OCI-LY7 (cell line): ENCODE measurements around the gene THAP3. TPM values are rescaled to one million over a fixed set of nuclear protein-coding genes. Genes with fewer than 3 reads are reported as not detected.

Experiments used
- BruUV-seq: library from RNA; stranded (reverse); fragments of 400-500 nt; replicated peaks from 2 replicates; lab custom pipeline; 2021; lab: Mats Ljungman, UMichigan
- CTCF ChIA-PET: fragments of 300-600 bp; sonication (Branson Sonifier 250); formaldehyde crosslinking; loops from one replicate; lab custom pipeline; 2022; ENCODE audit warnings: antibody characterized with exemption; ENCODE audit not compliant: unreplicated experiment; lab: Charles Lee
- POLR2A ChIA-PET: fragments of 300-600 bp; sonication (Branson Sonifier 250); formaldehyde crosslinking; loops from one replicate; lab custom pipeline; 2022; ENCODE audit warnings: antibody characterized with exemption; lab: Charles Lee
- DNase-seq: peaks from one replicate; pipeline ENCODE4 v3.0.0-alpha.2; 2015; ENCODE audit warnings: low spot score
- H2AFZ ChIP-seq: fragments of 200-600 bp; sonication (generic), shearing (Covaris generic); 2 replicates; pipeline ENCODE4 v1.6.1; 2014; ENCODE audit warnings: mild to moderate bottlenecking, antibody characterized with exemption, low read length, moderate library complexity
- H3K27ac ChIP-seq: fragments of 200-600 bp; sonication (generic); 2 replicates; pipeline ENCODE4 v1.5.1; 2014; ENCODE audit warnings: mixed run types, low read depth, mild to moderate bottlenecking, moderate library complexity, low read length, inconsistent platforms; ENCODE audit not compliant: poor library complexity, severe bottlenecking
- H3K36me3 ChIP-seq: fragments of 200-600 bp; sonication (generic); 2 replicates; pipeline ENCODE4 v1.6.1; 2014; ENCODE audit warnings: mild to moderate bottlenecking, antibody characterized with exemption, low read length, moderate library complexity, mixed read lengths; ENCODE audit not compliant: insufficient read depth
- H3K4me1 ChIP-seq: fragments of 200-600 bp; sonication (generic); 2 replicates; pipeline ENCODE4 v1.5.1; 2014; ENCODE audit warnings: mild to moderate bottlenecking, low read length; ENCODE audit not compliant: insufficient read depth, poor library complexity, severe bottlenecking
- H3K4me2 ChIP-seq: fragments of 200-600 bp; sonication (generic); 2 replicates; pipeline ENCODE4 v1.6.1; 2014; ENCODE audit warnings: mild to moderate bottlenecking, low read length
- H3K4me3 ChIP-seq: fragments of 200-600 bp; sonication (generic); 2 replicates; pipeline ENCODE4 v1.5.1; 2014; ENCODE audit warnings: mild to moderate bottlenecking, low read depth, low read length; ENCODE audit not compliant: poor library complexity, severe bottlenecking
- H3K79me2 ChIP-seq: fragments of 200-600 bp; sonication (generic); 2 replicates; pipeline ENCODE4 v1.6.1; 2016; ENCODE audit warnings: low read depth, mild to moderate bottlenecking, low read length, moderate library complexity, mixed read lengths; ENCODE audit not compliant: insufficient read depth
- H3K9me2 ChIP-seq: fragments of 200-600 bp; sonication (generic); 2 replicates; pipeline ENCODE4 v1.6.1; 2016; ENCODE audit warnings: mild to moderate bottlenecking, low read length, mixed read lengths; ENCODE audit not compliant: insufficient read depth
- H3K9me3 ChIP-seq: fragments of 200-600 bp; sonication (generic); 2 replicates; pipeline ENCODE4 v1.6.1; 2014; ENCODE audit warnings: mild to moderate bottlenecking, mixed run types, low read length, mixed read lengths
- H4K20me1 ChIP-seq: fragments of 200-600 bp; sonication (generic); 2 replicates; pipeline ENCODE4 v1.6.1; 2014; ENCODE audit warnings: mild to moderate bottlenecking, antibody characterized with exemption, low read length, moderate library complexity, mixed read lengths; ENCODE audit not compliant: insufficient read depth
- EZH2phosphoT487 ChIP-seq: fragments of 200-600 bp; sonication (generic); IDR thresholded peaks from 2 replicates; pipeline ENCODE4 v1.6.1; 2018; ENCODE audit warnings: low read depth, borderline replicate concordance, mild to moderate bottlenecking, mixed run types, antibody characterized with exemption, low read length, moderate library complexity, mixed read lengths
- intact Hi-C: fragments of 100-400 bp; cut with micrococcal nuclease; formaldehyde crosslinking; loops from one replicate; pipeline ENCODE4 v1.10.0; 2022; ENCODE audit not compliant: unreplicated experiment
- total RNA-seq, 2 experiments: library from RNA; depleted of rRNA in 1 of 2; stranded (reverse); fragments of >200 nt in 1 of 2; shearing (Covaris generic) in 1 of 2; gene quantifications; 2 replicates each; pipeline ENCODE4 v1.2.3, GENCODE V29; 2014 to 2022
- TF ChIP-seq, protein P1 (sequence below): fragments of 200-600 bp; sonication (generic); conservative IDR thresholded peaks from 2 replicates; pipeline ENCODE4 v1.5.1; 2014; ENCODE audit warnings: mild to moderate bottlenecking, antibody characterized with exemption, low read length, moderate library complexity, mixed read lengths

The THAP3 gene
- total RNA-seq, 2 experiments from 2014 or later: 17.2 to 22.4 TPM

DNA sequence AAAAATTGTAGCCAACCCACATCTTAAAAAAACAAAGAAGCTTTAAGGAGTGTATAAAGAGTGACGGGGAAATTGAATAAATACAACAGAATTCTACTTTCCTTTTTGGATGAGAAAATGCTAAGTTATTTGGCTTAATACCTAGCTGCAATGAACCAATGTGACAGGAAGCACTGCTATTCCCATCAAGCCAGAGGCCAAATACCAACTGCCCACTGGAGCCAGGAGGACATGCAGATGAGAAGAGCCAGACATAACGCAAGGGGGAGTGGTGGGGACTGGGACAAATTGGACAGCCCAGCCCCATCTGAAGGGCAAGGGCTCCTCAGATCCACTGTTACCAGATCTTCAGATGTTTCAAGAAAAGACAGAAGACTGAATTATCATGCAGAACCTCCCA lies 51.3 kb downstream of the THAP3 start:
- Histone ChIP-seq H3K27ac (no peak overlapping the region), H3K4me2 (no peak overlapping the region), H2AFZ (no peak overlapping the region), H3K79me2 (no peaks in the 10 kb centered on the region), H3K4me3 (no peak overlapping the region), H4K20me1 (no peaks in the 10 kb centered on the region), H3K9me2 (no peaks in the 10 kb centered on the region), H3K9me3 (no peaks in the 10 kb centered on the region), H3K4me1 (no peaks in the 10 kb centered on the region), H3K36me3 (peaks cover 89% of the 10 kb centered on the region)
- ChIA-PET CTCF (no interaction called here), POLR2A (no interaction called here)
- no TSS peak for BruUV-seq
- TF ChIP-seq, protein P1, sequence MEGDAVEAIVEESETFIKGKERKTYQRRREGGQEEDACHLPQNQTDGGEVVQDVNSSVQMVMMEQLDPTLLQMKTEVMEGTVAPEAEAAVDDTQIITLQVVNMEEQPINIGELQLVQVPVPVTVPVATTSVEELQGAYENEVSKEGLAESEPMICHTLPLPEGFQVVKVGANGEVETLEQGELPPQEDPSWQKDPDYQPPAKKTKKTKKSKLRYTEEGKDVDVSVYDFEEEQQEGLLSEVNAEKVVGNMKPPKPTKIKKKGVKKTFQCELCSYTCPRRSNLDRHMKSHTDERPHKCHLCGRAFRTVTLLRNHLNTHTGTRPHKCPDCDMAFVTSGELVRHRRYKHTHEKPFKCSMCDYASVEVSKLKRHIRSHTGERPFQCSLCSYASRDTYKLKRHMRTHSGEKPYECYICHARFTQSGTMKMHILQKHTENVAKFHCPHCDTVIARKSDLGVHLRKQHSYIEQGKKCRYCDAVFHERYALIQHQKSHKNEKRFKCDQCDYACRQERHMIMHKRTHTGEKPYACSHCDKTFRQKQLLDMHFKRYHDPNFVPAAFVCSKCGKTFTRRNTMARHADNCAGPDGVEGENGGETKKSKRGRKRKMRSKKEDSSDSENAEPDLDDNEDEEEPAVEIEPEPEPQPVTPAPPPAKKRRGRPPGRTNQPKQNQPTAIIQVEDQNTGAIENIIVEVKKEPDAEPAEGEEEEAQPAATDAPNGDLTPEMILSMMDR: no peak
- no peak for TF ChIP-seq EZH2phosphoT487
- intact Hi-C loops: no loop called here
- no peak for DNase-seq

Other genes starting within 250 kb of the THAP3 start
- gene ACOT7, start 231.1 kb upstream of the THAP3 start, total RNA-seq (2014; rRNA removed; shearing (Covaris generic)): 16.8 and 23.4 TPM in 2 replicates
- 50.5 and 53.6 TPM in 2 replicates for gene ACOT7, start 231.1 kb upstream of the THAP3 start, total RNA-seq (2022)
- gene HES2, start 204.9 kb upstream of the THAP3 start, total RNA-seq (2014; rRNA removed; shearing (Covaris generic)): not detected in 2 replicates
- not detected in 2 replicates for gene HES2, start 204.9 kb upstream of the THAP3 start, total RNA-seq (2022)
- gene ESPN, start 200.1 kb upstream of the THAP3 start, total RNA-seq (2014; rRNA removed; shearing (Covaris generic)): not detected in 2 replicates
- gene ESPN, start 200.1 kb upstream of the THAP3 start, total RNA-seq (2022): not detected in 2 replicates
- gene TNFRSF25, start 158.7 kb upstream of the THAP3 start, total RNA-seq (2014; rRNA removed; shearing (Covaris generic)): 1.7 and 2.8 TPM in 2 replicates
- gene TNFRSF25, start 158.7 kb upstream of the THAP3 start, total RNA-seq (2022): 0.65 and 1.7 TPM in 2 replicates
- gene PLEKHG5, start 133.2 kb upstream of the THAP3 start, total RNA-seq (2014; rRNA removed; shearing (Covaris generic)): 0.67 and 1.6 TPM in 2 replicates
- 1.7 and 2.4 TPM in 2 replicates for gene PLEKHG5, start 133.2 kb upstream of the THAP3 start, total RNA-seq (2022)
- gene NOL9, start 70.4 kb upstream of the THAP3 start, total RNA-seq (2014; rRNA removed; shearing (Covaris generic)): 30.7 and 39.1 TPM in 2 replicates
- gene NOL9, start 70.4 kb upstream of the THAP3 start, total RNA-seq (2022): 58.8 and 65.5 TPM in 2 replicates
- gene TAS1R1, start 69.6 kb upstream of the THAP3 start, total RNA-seq (2014; rRNA removed; shearing (Covaris generic)): not detected in 2 replicates
- 0.11 TPM in 1 of 2 replicates, not detected in the other for gene TAS1R1, start 69.6 kb upstream of the THAP3 start, total RNA-seq (2022)
- 28.9 and 41.9 TPM in 2 replicates for gene ZBTB48, start 44.9 kb upstream of the THAP3 start, total RNA-seq (2014; rRNA removed; shearing (Covaris generic))
- gene ZBTB48, start 44.9 kb upstream of the THAP3 start, total RNA-seq (2022): 51.3 and 58.2 TPM in 2 replicates
- 7.2 and 7.4 TPM in 2 replicates for gene KLHL21, start 22.0 kb upstream of the THAP3 start, total RNA-seq (2014; rRNA removed; shearing (Covaris generic))
- gene KLHL21, start 22.0 kb upstream of the THAP3 start, total RNA-seq (2022): 5.6 and 7.6 TPM in 2 replicates
- 5.3 and 7.9 TPM in 2 replicates for gene PHF13, start 11.1 kb upstream of the THAP3 start, total RNA-seq (2014; rRNA removed; shearing (Covaris generic))
- 14.6 and 14.7 TPM in 2 replicates for gene PHF13, start 11.1 kb upstream of the THAP3 start, total RNA-seq (2022)
- 31.0 and 41.6 TPM in 2 replicates for gene DNAJC11, start 76.9 kb downstream of the THAP3 start, total RNA-seq (2014; rRNA removed; shearing (Covaris generic))
- 64.1 and 65.6 TPM in 2 replicates for gene DNAJC11, start 76.9 kb downstream of the THAP3 start, total RNA-seq (2022)
- 40.2 and 43.9 TPM in 2 replicates for gene CAMTA1, start 160.6 kb downstream of the THAP3 start, total RNA-seq (2014; rRNA removed; shearing (Covaris generic))
- gene CAMTA1, start 160.6 kb downstream of the THAP3 start, total RNA-seq (2022): 73.3 and 80.8 TPM in 2 replicates